Measurements from ENCODE around the gene ANKRD55. TPM values are rescaled to one million over a fixed set of nuclear protein-coding genes. Genes with fewer than 3 reads are reported as not detected.

Gene ANKRD55
- total RNA-seq, 1 donor from 2014 or later = not detected

- Histone ChIP-seq H3K9me3 (no peaks in the 10 kb centered on the region), H3K4me3 (no peak overlapping the region), H3K36me3 (no peaks in the 10 kb centered on the region), H3K27me3 (no peaks in the 10 kb centered on the region), H3K4me1 (peaks cover 0 to 3% of the 10 kb centered on the region in 2 donors), H3K27ac (no peak overlapping the region)
- no peak for TF ChIP-seq CTCF (IDR thresholded peaks at IDR 0.05)
- intact Hi-C loops (cut with DNase I) = no loop called here
- DNase-seq (ENCODE audit: low spot score in 2 of 2) = no peak
These were observed 68.8 kb downstream of the ANKRD55 start for GRCh38 chr5:56164376-56164775.

GRCh38 chr5:56161927-56162326 lies 71.2 kb downstream of the ANKRD55 start:
- no peaks in the 10 kb centered on the region for H3K27me3 ChIP-seq
- no peaks in the 10 kb centered on the region for H3K4me1 ChIP-seq
- no peak overlapping the region for H3K27ac ChIP-seq
- no peaks in the 10 kb centered on the region for H3K36me3 ChIP-seq
- peak in 1 of 2 donors; percentile 34 for DNase-seq (ENCODE audit: low spot score in 2 of 2)
- TF ChIP-seq CTCF (IDR thresholded peaks at IDR 0.05) = no peak
- intact Hi-C loops (cut with DNase I) = no loop called here
- H3K9me3 ChIP-seq = no peaks in the 10 kb centered on the region
- H3K4me3 ChIP-seq = no peak overlapping the region

GRCh38 chr5:56161439-56161823 lies 71.7 kb downstream of the ANKRD55 start:
- no peaks in the 10 kb centered on the region for H3K4me1 ChIP-seq
- H3K27me3 ChIP-seq = no peaks in the 10 kb centered on the region
- no peak overlapping the region for H3K4me3 ChIP-seq
- H3K27ac ChIP-seq = no peak overlapping the region
- peak in 1 of 2 donors; percentile 21 for DNase-seq (ENCODE audit: low spot score in 2 of 2)
- H3K36me3 ChIP-seq = no peaks in the 10 kb centered on the region
- no peaks in the 10 kb centered on the region for H3K9me3 ChIP-seq
- TF ChIP-seq CTCF (IDR thresholded peaks at IDR 0.05) = no peak
- intact Hi-C loops (cut with DNase I) = no loop called here

- Histone ChIP-seq H3K36me3 (no peaks in the 10 kb centered on the region), H3K27me3 (no peaks in the 10 kb centered on the region), H3K9me3 (no peaks in the 10 kb centered on the region), H3K4me3 (no peak overlapping the region), H3K4me1 (no peaks in the 10 kb centered on the region), H3K27ac (no peak overlapping the region)
- intact Hi-C loops (cut with DNase I) = no loop called here
- TF ChIP-seq CTCF (IDR thresholded peaks at IDR 0.05) = no peak
- no peak for DNase-seq (ENCODE audit: low spot score in 2 of 2)
These were observed 72.2 kb downstream of the ANKRD55 start for GRCh38 chr5:56160723-56161438.

GRCh38 chr5:56159521-56159947 lies 73.6 kb downstream of the ANKRD55 start:
- no peak overlapping the region for H3K27ac ChIP-seq

More at GRCh38 chr5:56159521-56159947, 73.6 kb downstream of the ANKRD55 start:
- DNase-seq (ENCODE audit: low spot score in 2 of 2) = no peak
- no peak overlapping the region for H3K4me3 ChIP-seq
- intact Hi-C loops (cut with DNase I) = no loop called here
- H3K36me3 ChIP-seq = no peaks in the 10 kb centered on the region
- no peak for TF ChIP-seq CTCF (IDR thresholded peaks at IDR 0.05)
- no peaks in the 10 kb centered on the region for H3K27me3 ChIP-seq
- H3K9me3 ChIP-seq = no peaks in the 10 kb centered on the region
- H3K4me1 ChIP-seq = no peaks in the 10 kb centered on the region

Measured in ascending aorta (tissue), 2 donors.